ENCODE results near the gene DNAJB7. TPM values are rescaled to one million over a fixed set of nuclear protein-coding genes. Genes with fewer than 3 reads are reported as not detected.
"Not testable (repeated sequence)": the region's sequence is repeated elsewhere in the genome, so short reads cannot be mapped to it uniquely, and the experiment has no call there.

Gene DNAJB7
- total RNA-seq, 1 experiment from 2014 or later: not detected

DNA sequence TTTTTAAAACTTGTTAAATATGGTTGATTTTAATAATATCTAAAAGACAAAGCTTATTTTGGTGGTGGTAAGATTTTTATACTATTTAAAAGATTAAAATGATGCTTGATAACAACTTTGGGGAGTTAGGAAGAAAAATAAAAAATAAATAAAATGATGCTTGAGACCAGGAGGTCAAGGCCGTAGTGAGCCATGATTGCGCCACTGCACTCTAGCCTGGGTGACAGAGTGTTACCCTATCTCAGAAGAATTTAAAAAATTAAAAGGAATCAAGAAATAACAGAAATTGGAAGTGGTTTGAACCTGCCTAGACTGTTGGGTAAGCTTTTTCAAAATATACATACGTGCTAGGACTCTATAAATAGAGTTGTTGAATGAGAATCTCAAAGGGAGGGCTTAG, 12.1 kb upstream of the DNAJB7 start:
- no peak for TF ChIP-seq NFE2L1 (CRISPR knock-in tag; IDR thresholded peaks at IDR 0.05)
- TF ChIP-seq EMX1 (CRISPR knock-in tag; IDR thresholded peaks at IDR 0.05): no peak
- no peak for TF ChIP-seq OVOL2 (CRISPR knock-in tag; IDR thresholded peaks at IDR 0.05; ENCODE audit: borderline replicate concordance)
- TF ChIP-seq, protein P1, sequence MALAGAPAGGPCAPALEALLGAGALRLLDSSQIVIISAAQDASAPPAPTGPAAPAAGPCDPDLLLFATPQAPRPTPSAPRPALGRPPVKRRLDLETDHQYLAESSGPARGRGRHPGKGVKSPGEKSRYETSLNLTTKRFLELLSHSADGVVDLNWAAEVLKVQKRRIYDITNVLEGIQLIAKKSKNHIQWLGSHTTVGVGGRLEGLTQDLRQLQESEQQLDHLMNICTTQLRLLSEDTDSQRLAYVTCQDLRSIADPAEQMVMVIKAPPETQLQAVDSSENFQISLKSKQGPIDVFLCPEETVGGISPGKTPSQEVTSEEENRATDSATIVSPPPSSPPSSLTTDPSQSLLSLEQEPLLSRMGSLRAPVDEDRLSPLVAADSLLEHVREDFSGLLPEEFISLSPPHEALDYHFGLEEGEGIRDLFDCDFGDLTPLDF (CRISPR knock-in tag; IDR thresholded peaks at IDR 0.05): no peak
- TF ChIP-seq CREM (CRISPR knock-in tag; IDR thresholded peaks at IDR 0.05): no peak
- no peak for TF ChIP-seq ESRRA (CRISPR knock-in tag; IDR thresholded peaks at IDR 0.05; ENCODE audit: borderline replicate concordance)
- Mint-ChIP-seq H3K4me3 (no peak overlapping the region), H3K27ac (no peak overlapping the region), H3K36me3 (peaks cover 7% of the 10 kb centered on the region), H3K9me3 (no peaks in the 10 kb centered on the region), H3K4me1 (no peaks in the 10 kb centered on the region), H3K27me3 (ENCODE audit: low read depth) (no peaks in the 10 kb centered on the region)
- ChIA-PET CTCF (no interaction called here), POLR2A (no interaction called here)
- DNase-seq (ENCODE audit: low spot score): no peak
- no peak for ATAC-seq

DNA sequence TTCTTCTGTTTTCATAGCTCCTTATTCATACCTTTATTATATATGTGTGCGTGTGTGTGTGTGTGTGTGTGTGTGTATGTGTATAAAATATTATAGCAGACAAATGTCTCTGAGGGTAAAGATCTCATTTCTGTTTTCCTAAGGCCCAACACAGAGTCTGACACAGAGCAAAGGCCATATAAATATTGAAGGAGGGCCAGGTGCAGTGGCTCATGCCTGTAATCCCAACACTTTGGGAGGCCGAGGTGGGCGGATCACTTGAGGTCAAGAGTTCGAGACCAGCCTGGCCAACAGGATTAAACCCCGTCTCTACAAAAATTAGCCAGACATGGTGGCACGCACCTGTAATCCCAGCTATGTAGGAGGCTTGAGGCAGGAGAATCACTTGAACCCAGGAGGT, 6.5 kb upstream of the DNAJB7 start:
- POLR2A ChIA-PET: interaction anchor here (1.1 kb wide), 1 partner anchor 402 kb away, joined by 3 read pairs; no protein-coding TSS in a partner anchor
- DNase-seq (ENCODE audit: low spot score); H3K36me3 Mint-ChIP-seq; H3K4me1 Mint-ChIP-seq; H3K27ac Mint-ChIP-seq; H3K9me3 Mint-ChIP-seq; CTCF ChIA-PET; H3K27me3 Mint-ChIP-seq (ENCODE audit: low read depth); H3K4me3 Mint-ChIP-seq; ATAC-seq: not testable (repeated sequence)

DNA sequence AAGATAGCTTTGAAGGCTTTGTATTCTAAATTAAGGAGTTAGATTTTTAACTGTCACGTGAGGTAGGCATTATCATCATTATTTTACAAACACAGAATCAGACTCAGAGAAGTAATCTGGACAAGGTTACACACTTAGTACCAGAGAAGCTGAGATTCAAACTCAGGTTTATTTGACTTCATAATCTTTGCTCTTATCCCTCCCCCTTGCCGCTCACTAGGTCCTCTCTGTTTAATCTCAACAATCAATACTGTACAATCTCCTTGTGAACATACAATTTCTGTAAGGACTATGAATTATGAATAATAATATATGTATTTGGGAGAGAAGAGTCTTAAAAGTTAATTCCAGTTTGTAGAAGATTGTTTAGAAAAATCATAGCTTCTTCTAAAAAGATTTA, 5.2 kb upstream of the DNAJB7 start:
- Mint-ChIP-seq H3K27me3 (ENCODE audit: low read depth) (no peaks in the 10 kb centered on the region), H3K4me1 (peaks cover 11% of the 10 kb centered on the region), H3K36me3 (peaks cover 7% of the 10 kb centered on the region), H3K27ac (no peak overlapping the region), H3K9me3 (no peaks in the 10 kb centered on the region), H3K4me3 (no peak overlapping the region)
- ChIA-PET POLR2A (no interaction called here), CTCF (interaction anchor here (1.3 to 1.4 kb wide), 2 partner anchors 32 to 56 kb away, joined by 5 to 7 read pairs; no protein-coding TSS in a partner anchor)
- no peak for ATAC-seq
- no peak for DNase-seq (ENCODE audit: low spot score)
- TF ChIP-seq RELA (CRISPR knock-in tag; IDR thresholded peaks at IDR 0.05; ENCODE audit: borderline replicate concordance) (no peak), ZNF671 (CRISPR knock-in tag; IDR thresholded peaks at IDR 0.05) (no peak), IRF2 (CRISPR knock-in tag; IDR thresholded peaks at IDR 0.05; ENCODE audit: borderline replicate concordance, low read depth) (no peak), ZNF121 (CRISPR knock-in tag; IDR thresholded peaks at IDR 0.05) (no peak), ZNF396 (CRISPR knock-in tag; IDR thresholded peaks at IDR 0.05; ENCODE audit: borderline replicate concordance) (no peak), NFYB (CRISPR knock-in tag; conservative IDR thresholded peaks at IDR 0.05; ENCODE audit: low read depth) (no peak), KAT7 (CRISPR knock-in tag; IDR thresholded peaks at IDR 0.05; ENCODE audit: borderline replicate concordance) (no peak)
- TF ChIP-seq, protein P2, sequence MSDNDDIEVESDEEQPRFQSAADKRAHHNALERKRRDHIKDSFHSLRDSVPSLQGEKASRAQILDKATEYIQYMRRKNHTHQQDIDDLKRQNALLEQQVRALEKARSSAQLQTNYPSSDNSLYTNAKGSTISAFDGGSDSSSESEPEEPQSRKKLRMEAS (CRISPR knock-in tag; IDR thresholded peaks at IDR 0.05): no peak
- TF ChIP-seq, protein P3, sequence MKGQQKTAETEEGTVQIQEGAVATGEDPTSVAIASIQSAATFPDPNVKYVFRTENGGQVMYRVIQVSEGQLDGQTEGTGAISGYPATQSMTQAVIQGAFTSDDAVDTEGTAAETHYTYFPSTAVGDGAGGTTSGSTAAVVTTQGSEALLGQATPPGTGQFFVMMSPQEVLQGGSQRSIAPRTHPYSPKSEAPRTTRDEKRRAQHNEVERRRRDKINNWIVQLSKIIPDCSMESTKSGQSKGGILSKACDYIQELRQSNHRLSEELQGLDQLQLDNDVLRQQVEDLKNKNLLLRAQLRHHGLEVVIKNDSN (CRISPR knock-in tag; IDR thresholded peaks at IDR 0.05): no peak
- TF ChIP-seq, protein P4, sequence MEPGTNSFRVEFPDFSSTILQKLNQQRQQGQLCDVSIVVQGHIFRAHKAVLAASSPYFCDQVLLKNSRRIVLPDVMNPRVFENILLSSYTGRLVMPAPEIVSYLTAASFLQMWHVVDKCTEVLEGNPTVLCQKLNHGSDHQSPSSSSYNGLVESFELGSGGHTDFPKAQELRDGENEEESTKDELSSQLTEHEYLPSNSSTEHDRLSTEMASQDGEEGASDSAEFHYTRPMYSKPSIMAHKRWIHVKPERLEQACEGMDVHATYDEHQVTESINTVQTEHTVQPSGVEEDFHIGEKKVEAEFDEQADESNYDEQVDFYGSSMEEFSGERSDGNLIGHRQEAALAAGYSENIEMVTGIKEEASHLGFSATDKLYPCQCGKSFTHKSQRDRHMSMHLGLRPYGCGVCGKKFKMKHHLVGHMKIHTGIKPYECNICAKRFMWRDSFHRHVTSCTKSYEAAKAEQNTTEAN (CRISPR knock-in tag; IDR thresholded peaks at IDR 0.05): no peak
- TF ChIP-seq, protein P5, sequence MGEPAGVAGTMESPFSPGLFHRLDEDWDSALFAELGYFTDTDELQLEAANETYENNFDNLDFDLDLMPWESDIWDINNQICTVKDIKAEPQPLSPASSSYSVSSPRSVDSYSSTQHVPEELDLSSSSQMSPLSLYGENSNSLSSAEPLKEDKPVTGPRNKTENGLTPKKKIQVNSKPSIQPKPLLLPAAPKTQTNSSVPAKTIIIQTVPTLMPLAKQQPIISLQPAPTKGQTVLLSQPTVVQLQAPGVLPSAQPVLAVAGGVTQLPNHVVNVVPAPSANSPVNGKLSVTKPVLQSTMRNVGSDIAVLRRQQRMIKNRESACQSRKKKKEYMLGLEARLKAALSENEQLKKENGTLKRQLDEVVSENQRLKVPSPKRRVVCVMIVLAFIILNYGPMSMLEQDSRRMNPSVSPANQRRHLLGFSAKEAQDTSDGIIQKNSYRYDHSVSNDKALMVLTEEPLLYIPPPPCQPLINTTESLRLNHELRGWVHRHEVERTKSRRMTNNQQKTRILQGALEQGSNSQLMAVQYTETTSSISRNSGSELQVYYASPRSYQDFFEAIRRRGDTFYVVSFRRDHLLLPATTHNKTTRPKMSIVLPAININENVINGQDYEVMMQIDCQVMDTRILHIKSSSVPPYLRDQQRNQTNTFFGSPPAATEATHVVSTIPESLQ (CRISPR knock-in tag; IDR thresholded peaks at IDR 0.05): no peak
